Panc1 (cell line): ENCODE data around the gene AMHR2. TPM values are rescaled to one million over a fixed set of nuclear protein-coding genes. Genes with fewer than 3 reads are reported as not detected.

ENCODE experiments used
- ATAC-seq: fragments of 200-7000 bp; cut with Tn5 transposase; 2 replicates; pipeline ENCODE4 v1.9.1; 2020; ENCODE audit warnings: mild to moderate bottlenecking, moderate library complexity
- BruUV-seq: library from RNA; stranded (reverse); fragments of 400-500 nt; replicated peaks from 2 replicates; lab custom pipeline; 2021; lab: Mats Ljungman, UMichigan
- CTCF ChIA-PET: fragments of 300-600 bp; sonication (Branson Sonifier 250); formaldehyde crosslinking; loops from one replicate; lab custom pipeline; 2022; ENCODE audit warnings: antibody characterized with exemption; lab: Charles Lee
- POLR2A ChIA-PET: fragments of 300-600 bp; sonication (Branson Sonifier 250); formaldehyde crosslinking; loops from one replicate; lab custom pipeline; 2022; ENCODE audit warnings: antibody characterized with exemption; lab: Charles Lee
- DNase-seq: peaks from one replicate; pipeline ENCODE4 v3.0.0-alpha.2; 2010; ENCODE audit warnings: low read depth, low spot score
- H3K27ac ChIP-seq: 2 replicates; pipeline ENCODE4 v1.5.1; 2011; ENCODE audit warnings: mild to moderate bottlenecking, low read length, inconsistent platforms
- H3K27me3 ChIP-seq: fragments of 200-500 bp; sonication (Bioruptor generic); 2 replicates; pipeline ENCODE4 v1.6.0; 2014; ENCODE audit warnings: low read length, inconsistent platforms; ENCODE audit not compliant: control insufficient read depth, insufficient read depth
- H3K36me3 ChIP-seq: fragments of 200-500 bp; sonication (Bioruptor generic); 2 replicates; pipeline ENCODE4 v1.5.1; 2014; ENCODE audit warnings: inconsistent platforms, mild to moderate bottlenecking, low read length, moderate library complexity; ENCODE audit not compliant: control insufficient read depth, insufficient read depth
- H3K4me1 ChIP-seq: 2 replicates; pipeline ENCODE4 v1.5.1; 2011; ENCODE audit warnings: inconsistent platforms, mild to moderate bottlenecking, low read length, moderate library complexity; ENCODE audit not compliant: control insufficient read depth, insufficient read depth
- H3K4me3 ChIP-seq, 2 experiments: 2 replicates each; pipeline ENCODE4 v1.5.1; 2011 to 2012; ENCODE audit warnings: low read depth in 2 of 2, low read length in 2 of 2, mild to moderate bottlenecking in 2 of 2, inconsistent platforms in 1 of 2, moderate library complexity in 1 of 2
- H3K9me3 ChIP-seq: fragments of 200-500 bp; sonication (Bioruptor generic); 2 replicates; pipeline ENCODE4 v1.5.1; 2014; ENCODE audit warnings: low read depth, mild to moderate bottlenecking, inconsistent platforms, low read length, moderate library complexity; ENCODE audit not compliant: control insufficient read depth, insufficient read depth
- CTCF ChIP-seq: fragments of 450-650 bp; IDR thresholded peaks from 2 replicates; pipeline ENCODE4 v1.5.1; 2017; ENCODE audit warnings: mild to moderate bottlenecking
- POLR2AphosphoS5 ChIP-seq: IDR thresholded peaks from 2 replicates; pipeline ENCODE4 v1.6.1; 2012; ENCODE audit warnings: mild to moderate bottlenecking, low read depth, low read length, moderate library complexity
- SIN3A ChIP-seq: IDR thresholded peaks from 2 replicates; pipeline ENCODE4 v1.6.1; 2012; ENCODE audit warnings: low read depth, mild to moderate bottlenecking, low read length, moderate library complexity, borderline replicate concordance; ENCODE audit not compliant: insufficient read depth
- TCF7L2 ChIP-seq: IDR thresholded peaks from 2 replicates; pipeline ENCODE4 v1.6.1; 2011; ENCODE audit warnings: mild to moderate bottlenecking, low read depth, low read length, inconsistent platforms
- in situ Hi-C: cut with HindIII; loops from 2 replicates; pipeline ENCODE4 v1.10.0; 2016; ENCODE audit warnings: low sequenced_read_pairs, low pct_unique_long_range_greater_than_20kb
- intact Hi-C: fragments of 100-400 bp; cut with micrococcal nuclease; formaldehyde crosslinking; loops from one replicate; pipeline ENCODE4 v1.10.0; 2022; ENCODE audit not compliant: unreplicated experiment
- total RNA-seq: library from RNA; stranded (reverse); gene quantifications from one replicate; pipeline ENCODE4 v1.2.1, GENCODE V29; 2021; ENCODE audit not compliant: unreplicated experiment
- TF ChIP-seq, protein P1 (sequence below), 2 experiments: IDR thresholded peaks; 2 replicates each; pipeline ENCODE4 v1.6.1; 2011 to 2012; ENCODE audit warnings: low read depth in 2 of 2, control low read depth in 1 of 2, low read length in 1 of 2, mild to moderate bottlenecking in 1 of 2, moderate library complexity in 1 of 2; ENCODE audit not compliant: insufficient read depth in 1 of 2

The AMHR2 gene
- total RNA-seq, 1 experiment from 2014 or later, result 0.13 TPM

DNA sequence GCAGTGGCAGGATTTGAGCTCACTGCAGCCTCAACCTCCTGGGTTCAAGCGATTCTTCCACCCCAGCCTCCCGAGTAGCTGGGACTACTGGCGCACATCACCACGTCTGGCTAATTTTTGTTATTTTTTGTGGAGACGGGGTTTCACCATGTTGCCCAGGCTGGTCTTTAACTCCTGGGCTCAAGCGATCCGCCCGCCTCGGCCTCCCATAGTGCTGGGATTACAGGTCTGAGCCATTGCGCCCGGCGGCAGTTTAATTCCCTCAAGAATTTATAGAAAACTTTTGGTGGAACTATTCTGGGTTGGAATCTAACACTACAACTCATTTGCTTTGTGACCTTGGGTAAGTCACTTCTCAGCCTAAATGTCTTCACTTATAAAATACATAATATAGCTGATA is 45.4 kb upstream of the AMHR2 start:
- Histone ChIP-seq H3K27me3 (no peaks in the 10 kb centered on the region), H3K4me3 (no peak overlapping the region), H3K4me1 (peaks cover 31% of the 10 kb centered on the region), H3K9me3 (no peaks in the 10 kb centered on the region), H3K36me3 (no peaks in the 10 kb centered on the region), H3K27ac (peak overlapping the region; percentile 99)
- in situ Hi-C loops, result no loop called here
- TF ChIP-seq SIN3A (no peak), CTCF (no peak), POLR2AphosphoS5 (no peak), TCF7L2 (no peak)
- TF ChIP-seq, protein P1, sequence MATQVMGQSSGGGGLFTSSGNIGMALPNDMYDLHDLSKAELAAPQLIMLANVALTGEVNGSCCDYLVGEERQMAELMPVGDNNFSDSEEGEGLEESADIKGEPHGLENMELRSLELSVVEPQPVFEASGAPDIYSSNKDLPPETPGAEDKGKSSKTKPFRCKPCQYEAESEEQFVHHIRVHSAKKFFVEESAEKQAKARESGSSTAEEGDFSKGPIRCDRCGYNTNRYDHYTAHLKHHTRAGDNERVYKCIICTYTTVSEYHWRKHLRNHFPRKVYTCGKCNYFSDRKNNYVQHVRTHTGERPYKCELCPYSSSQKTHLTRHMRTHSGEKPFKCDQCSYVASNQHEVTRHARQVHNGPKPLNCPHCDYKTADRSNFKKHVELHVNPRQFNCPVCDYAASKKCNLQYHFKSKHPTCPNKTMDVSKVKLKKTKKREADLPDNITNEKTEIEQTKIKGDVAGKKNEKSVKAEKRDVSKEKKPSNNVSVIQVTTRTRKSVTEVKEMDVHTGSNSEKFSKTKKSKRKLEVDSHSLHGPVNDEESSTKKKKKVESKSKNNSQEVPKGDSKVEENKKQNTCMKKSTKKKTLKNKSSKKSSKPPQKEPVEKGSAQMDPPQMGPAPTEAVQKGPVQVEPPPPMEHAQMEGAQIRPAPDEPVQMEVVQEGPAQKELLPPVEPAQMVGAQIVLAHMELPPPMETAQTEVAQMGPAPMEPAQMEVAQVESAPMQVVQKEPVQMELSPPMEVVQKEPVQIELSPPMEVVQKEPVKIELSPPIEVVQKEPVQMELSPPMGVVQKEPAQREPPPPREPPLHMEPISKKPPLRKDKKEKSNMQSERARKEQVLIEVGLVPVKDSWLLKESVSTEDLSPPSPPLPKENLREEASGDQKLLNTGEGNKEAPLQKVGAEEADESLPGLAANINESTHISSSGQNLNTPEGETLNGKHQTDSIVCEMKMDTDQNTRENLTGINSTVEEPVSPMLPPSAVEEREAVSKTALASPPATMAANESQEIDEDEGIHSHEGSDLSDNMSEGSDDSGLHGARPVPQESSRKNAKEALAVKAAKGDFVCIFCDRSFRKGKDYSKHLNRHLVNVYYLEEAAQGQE (IDR thresholded peaks at IDR 0.05; ENCODE audit: insufficient read depth in 1 of 2, low read depth in 2 of 2, low read length in 1 of 2), result no peak
- no TSS peak for BruUV-seq
- ATAC-seq, result no peak
- POLR2A ChIA-PET, result interaction anchor here (0.5 kb wide), 1 partner anchor 49 kb away, joined by 3 read pairs; no protein-coding TSS in a partner anchor
- no peak for DNase-seq
- intact Hi-C loops, result no loop called here
- CTCF ChIA-PET, result interaction anchor here (1.0 kb wide), 1 partner anchor 57 kb away, joined by 4 read pairs; the partner anchor contains the start of gene AAAS

DNA sequence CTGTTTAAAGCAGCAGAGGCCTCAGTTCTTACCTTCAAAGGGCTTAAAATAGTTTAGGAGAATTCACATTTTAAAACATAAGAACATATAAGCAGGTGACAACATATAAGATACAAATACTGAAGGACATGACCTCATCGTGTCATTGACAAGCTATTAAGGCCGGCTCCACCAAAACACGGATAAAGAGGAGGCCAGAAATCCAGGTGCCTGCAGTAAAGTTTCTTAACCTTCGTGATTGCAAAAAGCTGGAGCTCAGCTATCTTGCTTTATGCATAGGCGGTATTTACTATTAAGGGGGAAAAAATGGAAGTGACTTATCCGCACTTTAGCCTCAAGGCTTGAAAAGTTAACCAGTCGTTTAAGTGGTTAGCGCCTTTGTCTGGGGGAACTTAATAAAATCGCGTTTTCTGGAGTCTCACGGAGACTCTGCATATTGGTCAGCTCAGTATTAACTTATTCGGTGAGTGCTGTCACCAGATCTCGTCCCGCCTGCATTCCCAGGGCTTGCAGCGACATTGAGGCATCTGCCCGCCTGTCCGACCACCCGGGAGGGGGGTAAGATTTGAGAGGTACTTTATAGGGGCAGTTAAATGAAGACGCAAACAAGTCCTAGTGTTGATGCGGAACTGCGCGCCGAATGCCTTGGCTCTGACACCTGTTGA is 44.8 kb upstream of the AMHR2 start:
- ChIA-PET POLR2A (interaction anchor here (0.6 to 1.7 kb wide), 2 partner anchors 43 to 113 kb away, joined by 6 to 11 read pairs; no protein-coding TSS in a partner anchor), CTCF (interaction anchor here (0.6 to 1.4 kb wide), 5 partner anchors 26 to 332 kb away, joined by 3 to 5 read pairs (median 3); no protein-coding TSS in a partner anchor)
- intact Hi-C loops (no loop called here), in situ Hi-C loops (no loop called here)
- H3K4me3 ChIP-seq, result peak overlapping the region; percentile 49 to 54
- H3K36me3 ChIP-seq, result no peaks in the 10 kb centered on the region
- TF ChIP-seq POLR2AphosphoS5 (no peak), SIN3A (0 out of 2 replicates have a peak, but pooled peaks have one; percentile 17)
- DNase-seq (no peak), ATAC-seq (no peak)
- peaks cover 26% of the 10 kb centered on the region for H3K4me1 ChIP-seq
- no peaks in the 10 kb centered on the region for H3K27me3 ChIP-seq
- H3K27ac ChIP-seq, result peak overlapping the region; percentile 99
- H3K9me3 ChIP-seq, result no peaks in the 10 kb centered on the region
- BruUV-seq, result TSS peak; percentile 100
